A549 (cell line): ENCODE data around the gene MYBPHL.

Experiments used
- EP300 ChIP-seq, 2 experiments: fragments of >200 bp; sonication (Bioruptor Twin); formaldehyde crosslinking; IDR thresholded peaks; 2 replicates in 1 of 2; 3 replicates in 1 of 2; pipeline ENCODE4 v1.6.1; 2016 to 2017
- HOXA7 ChIP-seq: fragments of 250-450 bp; sonication (Bioruptor Pico); IDR thresholded peaks from 2 replicates; pipeline ENCODE4 v1.5.0; 2020; ENCODE audit warnings: mild to moderate bottlenecking, moderate library complexity
- POLR2A ChIP-seq: IDR thresholded peaks from 2 replicates; pipeline ENCODE4 v1.6.1; 2012; ENCODE audit warnings: mild to moderate bottlenecking, low read length
- SMC3 ChIP-seq: fragments of >200 bp; sonication (Bioruptor Twin); formaldehyde crosslinking; IDR thresholded peaks from 3 replicates; pipeline ENCODE4 v1.6.1; 2018; ENCODE audit warnings: inconsistent platforms
- ZSCAN20 ChIP-seq: fragments of 250-450 bp; sonication (Bioruptor Pico); IDR thresholded peaks from 2 replicates; pipeline ENCODE4 v1.8.0; 2022; ENCODE audit warnings: mild to moderate bottlenecking, moderate library complexity
- TF ChIP-seq, protein P1 (sequence below): fragments of >200 bp; sonication (Bioruptor Twin); formaldehyde crosslinking; IDR thresholded peaks from 3 replicates; pipeline ENCODE4 v1.5.1; 2016
- TF ChIP-seq, protein P2 (sequence below): fragments of 150-350 bp; IDR thresholded peaks from 2 replicates; pipeline ENCODE4 v1.6.1; 2014; ENCODE audit warnings: low read depth, mild to moderate bottlenecking, low read length
- TF ChIP-seq, protein P3 (sequence below): fragments of 200-600 bp; sonication (generic); IDR thresholded peaks from 2 replicates; pipeline ENCODE4 v1.6.1; 2016; ENCODE audit warnings: antibody characterized with exemption, mild to moderate bottlenecking, moderate library complexity
- TF ChIP-seq, protein P4 (sequence below): fragments of 450-650 bp; IDR thresholded peaks from 2 replicates; pipeline ENCODE4 v1.6.1; 2014; ENCODE audit warnings: antibody characterized with exemption

DNA sequence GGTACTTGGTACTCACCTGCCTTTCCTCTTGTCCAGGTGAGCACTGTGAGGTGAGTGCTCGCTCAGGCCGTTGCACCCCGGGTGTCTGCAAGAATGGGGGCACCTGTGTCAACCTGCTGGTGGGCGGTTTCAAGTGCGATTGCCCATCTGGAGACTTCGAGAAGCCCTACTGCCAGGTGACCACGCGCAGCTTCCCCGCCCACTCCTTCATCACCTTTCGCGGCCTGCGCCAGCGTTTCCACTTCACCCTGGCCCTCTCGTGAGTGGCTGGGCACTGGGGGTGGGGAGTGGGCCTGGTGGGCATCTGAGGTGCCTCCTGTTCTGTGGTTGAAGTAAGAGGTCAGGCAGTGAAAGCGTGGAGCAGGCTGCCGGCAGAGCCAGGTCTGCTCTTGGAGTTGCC lies 45.8 kb downstream of the MYBPHL start:
- TF ChIP-seq, protein P1, sequence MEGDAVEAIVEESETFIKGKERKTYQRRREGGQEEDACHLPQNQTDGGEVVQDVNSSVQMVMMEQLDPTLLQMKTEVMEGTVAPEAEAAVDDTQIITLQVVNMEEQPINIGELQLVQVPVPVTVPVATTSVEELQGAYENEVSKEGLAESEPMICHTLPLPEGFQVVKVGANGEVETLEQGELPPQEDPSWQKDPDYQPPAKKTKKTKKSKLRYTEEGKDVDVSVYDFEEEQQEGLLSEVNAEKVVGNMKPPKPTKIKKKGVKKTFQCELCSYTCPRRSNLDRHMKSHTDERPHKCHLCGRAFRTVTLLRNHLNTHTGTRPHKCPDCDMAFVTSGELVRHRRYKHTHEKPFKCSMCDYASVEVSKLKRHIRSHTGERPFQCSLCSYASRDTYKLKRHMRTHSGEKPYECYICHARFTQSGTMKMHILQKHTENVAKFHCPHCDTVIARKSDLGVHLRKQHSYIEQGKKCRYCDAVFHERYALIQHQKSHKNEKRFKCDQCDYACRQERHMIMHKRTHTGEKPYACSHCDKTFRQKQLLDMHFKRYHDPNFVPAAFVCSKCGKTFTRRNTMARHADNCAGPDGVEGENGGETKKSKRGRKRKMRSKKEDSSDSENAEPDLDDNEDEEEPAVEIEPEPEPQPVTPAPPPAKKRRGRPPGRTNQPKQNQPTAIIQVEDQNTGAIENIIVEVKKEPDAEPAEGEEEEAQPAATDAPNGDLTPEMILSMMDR = no peak
- TF ChIP-seq, protein P2, sequence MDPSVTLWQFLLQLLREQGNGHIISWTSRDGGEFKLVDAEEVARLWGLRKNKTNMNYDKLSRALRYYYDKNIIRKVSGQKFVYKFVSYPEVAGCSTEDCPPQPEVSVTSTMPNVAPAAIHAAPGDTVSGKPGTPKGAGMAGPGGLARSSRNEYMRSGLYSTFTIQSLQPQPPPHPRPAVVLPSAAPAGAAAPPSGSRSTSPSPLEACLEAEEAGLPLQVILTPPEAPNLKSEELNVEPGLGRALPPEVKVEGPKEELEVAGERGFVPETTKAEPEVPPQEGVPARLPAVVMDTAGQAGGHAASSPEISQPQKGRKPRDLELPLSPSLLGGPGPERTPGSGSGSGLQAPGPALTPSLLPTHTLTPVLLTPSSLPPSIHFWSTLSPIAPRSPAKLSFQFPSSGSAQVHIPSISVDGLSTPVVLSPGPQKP = no peak
- TF ChIP-seq, protein P3, sequence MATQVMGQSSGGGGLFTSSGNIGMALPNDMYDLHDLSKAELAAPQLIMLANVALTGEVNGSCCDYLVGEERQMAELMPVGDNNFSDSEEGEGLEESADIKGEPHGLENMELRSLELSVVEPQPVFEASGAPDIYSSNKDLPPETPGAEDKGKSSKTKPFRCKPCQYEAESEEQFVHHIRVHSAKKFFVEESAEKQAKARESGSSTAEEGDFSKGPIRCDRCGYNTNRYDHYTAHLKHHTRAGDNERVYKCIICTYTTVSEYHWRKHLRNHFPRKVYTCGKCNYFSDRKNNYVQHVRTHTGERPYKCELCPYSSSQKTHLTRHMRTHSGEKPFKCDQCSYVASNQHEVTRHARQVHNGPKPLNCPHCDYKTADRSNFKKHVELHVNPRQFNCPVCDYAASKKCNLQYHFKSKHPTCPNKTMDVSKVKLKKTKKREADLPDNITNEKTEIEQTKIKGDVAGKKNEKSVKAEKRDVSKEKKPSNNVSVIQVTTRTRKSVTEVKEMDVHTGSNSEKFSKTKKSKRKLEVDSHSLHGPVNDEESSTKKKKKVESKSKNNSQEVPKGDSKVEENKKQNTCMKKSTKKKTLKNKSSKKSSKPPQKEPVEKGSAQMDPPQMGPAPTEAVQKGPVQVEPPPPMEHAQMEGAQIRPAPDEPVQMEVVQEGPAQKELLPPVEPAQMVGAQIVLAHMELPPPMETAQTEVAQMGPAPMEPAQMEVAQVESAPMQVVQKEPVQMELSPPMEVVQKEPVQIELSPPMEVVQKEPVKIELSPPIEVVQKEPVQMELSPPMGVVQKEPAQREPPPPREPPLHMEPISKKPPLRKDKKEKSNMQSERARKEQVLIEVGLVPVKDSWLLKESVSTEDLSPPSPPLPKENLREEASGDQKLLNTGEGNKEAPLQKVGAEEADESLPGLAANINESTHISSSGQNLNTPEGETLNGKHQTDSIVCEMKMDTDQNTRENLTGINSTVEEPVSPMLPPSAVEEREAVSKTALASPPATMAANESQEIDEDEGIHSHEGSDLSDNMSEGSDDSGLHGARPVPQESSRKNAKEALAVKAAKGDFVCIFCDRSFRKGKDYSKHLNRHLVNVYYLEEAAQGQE = no peak
- TF ChIP-seq ZSCAN20 (CRISPR knock-in tag) (no peak), POLR2A (no peak), HOXA7 (no peak), EP300 (IDR thresholded peaks at IDR 0.05) (no peak), SMC3 (no peak)
- TF ChIP-seq, protein P4, sequence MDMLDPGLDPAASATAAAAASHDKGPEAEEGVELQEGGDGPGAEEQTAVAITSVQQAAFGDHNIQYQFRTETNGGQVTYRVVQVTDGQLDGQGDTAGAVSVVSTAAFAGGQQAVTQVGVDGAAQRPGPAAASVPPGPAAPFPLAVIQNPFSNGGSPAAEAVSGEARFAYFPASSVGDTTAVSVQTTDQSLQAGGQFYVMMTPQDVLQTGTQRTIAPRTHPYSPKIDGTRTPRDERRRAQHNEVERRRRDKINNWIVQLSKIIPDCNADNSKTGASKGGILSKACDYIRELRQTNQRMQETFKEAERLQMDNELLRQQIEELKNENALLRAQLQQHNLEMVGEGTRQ = no peak
